HepG2 (cell line): ENCODE data around the gene GMPPA. TPM values are rescaled to one million over a fixed set of nuclear protein-coding genes. Genes with fewer than 3 reads are reported as not detected.

Source experiments
- BRF2 ChIP-seq: sonication (generic); formaldehyde crosslinking; IDR thresholded peaks from 2 replicates; pipeline ENCODE4 v1.8.1; 2022; ENCODE audit warnings: mild to moderate bottlenecking, missing genetic modification reagents
- CBX5 ChIP-seq: sonication (generic); formaldehyde crosslinking; IDR thresholded peaks from 2 replicates; pipeline ENCODE4 v1.4.0; 2020; ENCODE audit warnings: missing genetic modification reagents, borderline replicate concordance
- FOXP1 ChIP-seq, 2 experiments: fragments of 450-650 bp in 1 of 2; IDR thresholded peaks; 2 replicates each; pipeline ENCODE4 v1.6.1; 2017 to 2018; ENCODE audit warnings: antibody characterized with exemption in 1 of 2
- GATAD2A ChIP-seq: IDR thresholded peaks from 2 replicates; pipeline ENCODE4 v1.6.1; 2016
- GTF3A ChIP-seq: sonication (generic); formaldehyde crosslinking; conservative IDR thresholded peaks from 2 replicates; pipeline ENCODE4 v1.4.0; 2020; ENCODE audit warnings: mild to moderate bottlenecking, missing genetic modification reagents
- HIC2 ChIP-seq: sonication (generic); formaldehyde crosslinking; IDR thresholded peaks from 2 replicates; pipeline ENCODE4 v1.9.0; 2022; ENCODE audit warnings: low read depth, missing genetic modification reagents
- SCMH1 ChIP-seq: sonication (generic); formaldehyde crosslinking; IDR thresholded peaks from 2 replicates; pipeline ENCODE4 v1.9.0; 2021; ENCODE audit warnings: missing genetic modification reagents, mild to moderate bottlenecking, borderline replicate concordance
- SRY ChIP-seq: sonication (generic); formaldehyde crosslinking; IDR thresholded peaks from 2 replicates; pipeline ENCODE4 v1.8.0; 2022; ENCODE audit warnings: mild to moderate bottlenecking, missing genetic modification reagents
- THAP7 ChIP-seq: sonication (generic); formaldehyde crosslinking; IDR thresholded peaks from 2 replicates; pipeline ENCODE4 v1.8.1; 2023; ENCODE audit warnings: mild to moderate bottlenecking, missing genetic modification reagents
- YY1 ChIP-seq: IDR thresholded peaks from 2 replicates; pipeline ENCODE4 v1.6.1; 2011; ENCODE audit warnings: low read length, low read depth, moderate library complexity, mild to moderate bottlenecking; ENCODE audit not compliant: insufficient read depth, insufficient replicate concordance
- ZFP36 ChIP-seq: fragments of 150-350 bp; IDR thresholded peaks from 2 replicates; pipeline ENCODE4 v1.6.1; 2018; ENCODE audit warnings: borderline replicate concordance, low read length, low read depth; ENCODE audit not compliant: partially characterized antibody
- ZFP62 ChIP-seq: sonication (generic); formaldehyde crosslinking; IDR thresholded peaks from 2 replicates; pipeline ENCODE4 v1.4.0; 2020; ENCODE audit warnings: missing genetic modification reagents
- ZNF557 ChIP-seq: sonication (generic); formaldehyde crosslinking; IDR thresholded peaks from 2 replicates; pipeline ENCODE4 v1.4.0; 2020; ENCODE audit warnings: missing genetic modification reagents
- ZNF574 ChIP-seq: sonication (generic); formaldehyde crosslinking; IDR thresholded peaks from 2 replicates; pipeline ENCODE4 v1.4.0; 2020; ENCODE audit warnings: missing genetic modification reagents
- ZNF598 ChIP-seq: sonication (generic); formaldehyde crosslinking; IDR thresholded peaks from 2 replicates; pipeline ENCODE4 v1.5.1; 2020; ENCODE audit warnings: mild to moderate bottlenecking, missing genetic modification reagents, borderline replicate concordance
- ZNF609 ChIP-seq: sonication (generic); formaldehyde crosslinking; IDR thresholded peaks from 2 replicates; pipeline ENCODE4 v1.4.0; 2020; ENCODE audit warnings: mild to moderate bottlenecking, missing genetic modification reagents, borderline replicate concordance
- ZNF737 ChIP-seq: sonication (generic); formaldehyde crosslinking; IDR thresholded peaks from 2 replicates; pipeline ENCODE4 v1.5.0; 2020; ENCODE audit warnings: missing genetic modification reagents, mild to moderate bottlenecking, borderline replicate concordance
- polyA plus RNA-seq, 8 experiments: library from polyadenylated mRNA; depleted of rRNA in 3 of 8; stranded (reverse) in 7 of 8; unstranded in 1 of 8; fragments of >200 nt; fragmentation: Illumina TruSeq in 4 of 8; extraction: Trizol in 4 of 8; gene quantifications; 2 replicates each; pipeline versions ENCODE4 v1.2.1 to v1.2.3, GENCODE V29; 2011 to 2016; ENCODE audit warnings: low read depth in 4 of 8, missing spikeins in 1 of 8, mixed read lengths in 1 of 8; ENCODE audit not compliant: insufficient read depth in 1 of 8
- total RNA-seq, 5 experiments: library from RNA; depleted of rRNA; stranded (reverse); fragments of >200 nt; fragmentation: Illumina TruSeq; extraction: Trizol; gene quantifications; 2 replicates each; pipeline ENCODE4 v1.2.3, GENCODE V29; 2016; ENCODE audit warnings: low read depth in 1 of 5

GMPPA gene
- total and polyA plus RNA-seq, 2 of the 13 experiments (the other 11 are each of a cell fraction or from before 2014, with no cell fraction given), result 81.1 to 106 TPM

- TF ChIP-seq ZFP62 (CRISPR knock-in tag), result no peak
- TF ChIP-seq SRY (CRISPR knock-in tag), result no peak; the same call in 1 of the 2 replicates
- no peak for TF ChIP-seq ZNF737 (CRISPR knock-in tag)
- TF ChIP-seq GTF3A (CRISPR knock-in tag), result no peak
- no peak for TF ChIP-seq ZNF609 (CRISPR knock-in tag)
- TF ChIP-seq ZNF574 (CRISPR knock-in tag), result no peak
- no peak for TF ChIP-seq GATAD2A (CRISPR knock-in tag)
- no peak for TF ChIP-seq YY1
- no peak for TF ChIP-seq ZNF557 (CRISPR knock-in tag)
- no peak for TF ChIP-seq THAP7 (CRISPR knock-in tag)
- no peak for TF ChIP-seq BRF2 (CRISPR knock-in tag)
- no peak for TF ChIP-seq FOXP1 (IDR thresholded peaks at IDR 0.05)
- no peak for TF ChIP-seq FOXP1 (CRISPR knock-in tag; IDR thresholded peaks at IDR 0.05)
- TF ChIP-seq ZFP36, result peak; percentile 15
- no peak for TF ChIP-seq SCMH1
- TF ChIP-seq HIC2 (CRISPR knock-in tag), result peak; percentile 41; the same call in 1 of the 2 replicates
- no peak for TF ChIP-seq CBX5 (CRISPR knock-in tag)
- TF ChIP-seq ZNF598 (CRISPR knock-in tag), result no peak
Observed at GRCh38 chr2:219509780-219510511, 11.3 kb downstream of the GMPPA start (continued).
